HepG2 (cell line): ENCODE results near the gene PLD6. TPM values are rescaled to one million over a fixed set of nuclear protein-coding genes. Genes with fewer than 3 reads are reported as not detected.

ENCODE experiments used
- BCL3 ChIP-seq: sonication (generic); formaldehyde crosslinking; IDR thresholded peaks from 2 replicates; pipeline ENCODE4 v1.5.1; 2020; ENCODE audit warnings: mild to moderate bottlenecking, missing genetic modification reagents, moderate library complexity
- CENPX ChIP-seq: sonication (generic); formaldehyde crosslinking; IDR thresholded peaks from 2 replicates; pipeline ENCODE4 v1.9.0; 2021; ENCODE audit warnings: mild to moderate bottlenecking, missing genetic modification reagents, moderate library complexity
- CSRNP2 ChIP-seq: sonication (generic); formaldehyde crosslinking; conservative IDR thresholded peaks from 2 replicates; pipeline ENCODE4 v1.8.0; 2022; ENCODE audit warnings: low read depth, missing genetic modification reagents
- FOXP1 ChIP-seq, 2 experiments: fragments of 450-650 bp in 1 of 2; IDR thresholded peaks; 2 replicates each; pipeline ENCODE4 v1.6.1; 2017 to 2018; ENCODE audit warnings: antibody characterized with exemption in 1 of 2
- KLF16 ChIP-seq, 2 experiments: sonication (generic) in 1 of 2; formaldehyde crosslinking in 1 of 2; IDR thresholded peaks; 2 replicates each; pipeline versions ENCODE4 v1.6.1 to v1.8.0; 2016 to 2023; ENCODE audit warnings: missing genetic modification reagents in 2 of 2, missing compliant biosample characterization in 1 of 2
- PHB2 ChIP-seq: fragments of 450-650 bp; IDR thresholded peaks from 2 replicates; pipeline ENCODE4 v1.6.1; 2018; ENCODE audit not compliant: partially characterized antibody
- PLSCR1 ChIP-seq: sonication (generic); formaldehyde crosslinking; IDR thresholded peaks from 2 replicates; pipeline ENCODE4 v1.5.0; 2020; ENCODE audit warnings: missing genetic modification reagents, mild to moderate bottlenecking, borderline replicate concordance
- SP140L ChIP-seq: sonication (generic); formaldehyde crosslinking; IDR thresholded peaks from 2 replicates; pipeline ENCODE4 v1.4.0; 2020; ENCODE audit warnings: missing genetic modification reagents, borderline replicate concordance
- ZNF264 ChIP-seq: sonication (generic); formaldehyde crosslinking; IDR thresholded peaks from 2 replicates; pipeline ENCODE4 v1.4.0; 2020; ENCODE audit warnings: missing genetic modification reagents
- ZNF563 ChIP-seq: sonication (generic); formaldehyde crosslinking; IDR thresholded peaks from 2 replicates; pipeline ENCODE4 v1.8.0; 2022; ENCODE audit warnings: mild to moderate bottlenecking, moderate library complexity, missing genetic modification reagents
- polyA plus RNA-seq, 8 experiments: library from polyadenylated mRNA; depleted of rRNA in 3 of 8; stranded (reverse) in 7 of 8; unstranded in 1 of 8; fragments of >200 nt; fragmentation: Illumina TruSeq in 4 of 8; extraction: Trizol in 4 of 8; gene quantifications; 2 replicates each; pipeline versions ENCODE4 v1.2.1 to v1.2.3, GENCODE V29; 2011 to 2016; ENCODE audit warnings: low read depth in 4 of 8, missing spikeins in 1 of 8, mixed read lengths in 1 of 8; ENCODE audit not compliant: insufficient read depth in 1 of 8
- total RNA-seq, 5 experiments: library from RNA; depleted of rRNA; stranded (reverse); fragments of >200 nt; fragmentation: Illumina TruSeq; extraction: Trizol; gene quantifications; 2 replicates each; pipeline ENCODE4 v1.2.3, GENCODE V29; 2016; ENCODE audit warnings: low read depth in 1 of 5
- TF ChIP-seq, protein P1 (sequence below): sonication (generic); formaldehyde crosslinking; IDR thresholded peaks from 2 replicates; pipeline ENCODE4 v1.5.0; 2020; ENCODE audit warnings: mild to moderate bottlenecking, missing genetic modification reagents, borderline replicate concordance
- TF ChIP-seq, protein P2 (sequence below): sonication (generic); formaldehyde crosslinking; IDR thresholded peaks from 2 replicates; pipeline ENCODE4 v1.4.0; 2020; ENCODE audit warnings: missing genetic modification reagents

PLD6 gene
- total and polyA plus RNA-seq, 2 of the 13 experiments (the other 11 are each of a cell fraction or from before 2014, with no cell fraction given): 5.2 to 11.4 TPM

GRCh38 chr17:17246879-17247278 lies 40.7 kb upstream of the PLD6 start (continued):
- TF ChIP-seq, protein P1, sequence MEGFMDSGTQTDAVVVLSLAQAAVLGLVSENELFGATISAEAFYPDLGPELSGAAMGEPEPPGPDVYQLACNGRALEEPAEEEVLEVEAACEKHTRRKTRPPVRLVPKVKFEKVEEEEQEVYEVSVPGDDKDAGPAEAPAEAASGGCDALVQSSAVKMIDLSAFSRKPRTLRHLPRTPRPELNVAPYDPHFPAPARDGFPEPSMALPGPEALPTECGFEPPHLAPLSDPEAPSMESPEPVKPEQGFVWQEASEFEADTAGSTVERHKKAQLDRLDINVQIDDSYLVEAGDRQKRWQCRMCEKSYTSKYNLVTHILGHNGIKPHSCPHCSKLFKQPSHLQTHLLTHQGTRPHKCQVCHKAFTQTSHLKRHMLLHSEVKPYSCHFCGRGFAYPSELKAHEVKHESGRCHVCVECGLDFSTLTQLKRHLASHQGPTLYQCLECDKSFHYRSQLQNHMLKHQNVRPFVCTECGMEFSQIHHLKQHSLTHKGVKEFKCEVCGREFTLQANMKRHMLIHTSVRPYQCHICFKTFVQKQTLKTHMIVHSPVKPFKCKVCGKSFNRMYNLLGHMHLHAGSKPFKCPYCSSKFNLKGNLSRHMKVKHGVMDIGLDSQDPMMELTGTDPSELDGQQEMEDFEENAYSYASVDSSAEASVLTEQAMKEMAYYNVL (CRISPR knock-in tag): no peak
- TF ChIP-seq SP140L (no peak), BCL3 (CRISPR knock-in tag) (no peak), CENPX (CRISPR knock-in tag) (no peak), ZNF264 (no peak), PHB2 (no peak), PLSCR1 (no peak), CSRNP2 (no peak), KLF16 (CRISPR knock-in tag; IDR thresholded peaks at IDR 0.05) (no peak), FOXP1 (IDR thresholded peaks at IDR 0.05) (no peak), FOXP1 (CRISPR knock-in tag; IDR thresholded peaks at IDR 0.05) (no peak), ZNF563 (no peak)
- TF ChIP-seq, protein P2, sequence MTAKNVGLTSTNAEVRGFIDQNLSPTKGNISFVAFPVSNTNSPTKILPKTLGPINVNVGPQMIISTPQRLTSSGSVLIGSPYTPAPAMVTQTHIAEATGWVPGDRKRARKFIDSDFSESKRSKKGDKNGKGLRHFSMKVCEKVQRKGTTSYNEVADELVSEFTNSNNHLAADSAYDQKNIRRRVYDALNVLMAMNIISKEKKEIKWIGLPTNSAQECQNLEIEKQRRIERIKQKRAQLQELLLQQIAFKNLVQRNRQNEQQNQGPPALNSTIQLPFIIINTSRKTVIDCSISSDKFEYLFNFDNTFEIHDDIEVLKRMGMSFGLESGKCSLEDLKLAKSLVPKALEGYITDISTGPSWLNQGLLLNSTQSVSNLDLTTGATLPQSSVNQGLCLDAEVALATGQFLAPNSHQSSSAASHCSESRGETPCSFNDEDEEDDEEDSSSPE (CRISPR knock-in tag): no peak
